Mesodermal cell (in vitro differentiated cells): ENCODE results near the gene ADAMTSL2.

Experiments used
- H3K27ac ChIP-seq: 2 replicates; pipeline ENCODE4 v1.7.0; 2013; ENCODE audit warnings: mild to moderate bottlenecking, low read depth, low read length, moderate library complexity; ENCODE audit not compliant: severe bottlenecking
- H3K36me3 ChIP-seq: 2 replicates; pipeline ENCODE4 v1.7.1; 2013; ENCODE audit warnings: mild to moderate bottlenecking, low read length, moderate library complexity; ENCODE audit not compliant: control insufficient read depth, insufficient read depth
- H3K4me1 ChIP-seq: one replicate; pipeline ENCODE4 v1.7.1; 2013; ENCODE audit warnings: mild to moderate bottlenecking, low read length; ENCODE audit not compliant: insufficient read depth, control insufficient read depth, poor library complexity, severe bottlenecking
- H3K4me3 ChIP-seq: 2 replicates; pipeline ENCODE4 v1.7.0; 2013; ENCODE audit warnings: low read length, control low read depth, mild to moderate bottlenecking; ENCODE audit not compliant: insufficient read depth, poor library complexity, severe bottlenecking; ENCODE audit errors: extremely low read depth
- H3K9me3 ChIP-seq: 2 replicates; pipeline ENCODE4 v1.7.1; 2013; ENCODE audit warnings: mild to moderate bottlenecking, low read length, moderate library complexity; ENCODE audit not compliant: control insufficient read depth
- WGBS, 2 experiments: methylation state at CpG; one replicate each; pipeline ENCODE4 v1.1.5; 2013; ENCODE audit warnings: missing lambda C conversion rate in 2 of 2; ENCODE audit not compliant: insufficient coverage in 2 of 2; 5-methylcytosine and 5-hydroxymethylcytosine counted together

ADAMTSL2 gene

DNA sequence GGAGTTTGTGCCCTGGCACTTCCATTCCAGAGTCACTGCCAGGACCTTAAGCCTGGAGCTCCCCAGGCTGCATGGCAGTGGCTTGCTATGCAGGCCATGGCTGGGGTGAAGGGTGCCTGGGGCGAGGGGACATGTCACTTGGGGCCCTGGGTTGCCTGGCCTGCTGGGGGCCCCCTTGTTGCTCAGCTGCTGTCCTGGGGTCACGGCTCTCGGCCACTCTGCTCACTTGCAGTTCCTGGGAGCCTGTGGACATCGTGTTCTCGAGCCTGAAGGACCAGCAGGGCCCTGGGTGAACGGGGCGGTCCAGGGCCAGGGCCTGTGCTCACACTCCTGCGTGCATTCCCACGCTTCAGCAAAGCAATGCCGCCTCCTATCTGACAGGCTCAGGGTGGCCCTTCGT lies 41.1 kb upstream of the ADAMTSL2 start:
- Histone ChIP-seq H3K36me3 (no peaks in the 10 kb centered on the region), H3K27ac (no peak overlapping the region), H3K9me3 (no peaks in the 10 kb centered on the region), H3K4me1 (peaks cover 17% of the 10 kb centered on the region), H3K4me3 (no peak overlapping the region)
- WGBS, 2 experiments: 92 to 93% methylated on average over 11 of the region's 11 CpGs

DNA sequence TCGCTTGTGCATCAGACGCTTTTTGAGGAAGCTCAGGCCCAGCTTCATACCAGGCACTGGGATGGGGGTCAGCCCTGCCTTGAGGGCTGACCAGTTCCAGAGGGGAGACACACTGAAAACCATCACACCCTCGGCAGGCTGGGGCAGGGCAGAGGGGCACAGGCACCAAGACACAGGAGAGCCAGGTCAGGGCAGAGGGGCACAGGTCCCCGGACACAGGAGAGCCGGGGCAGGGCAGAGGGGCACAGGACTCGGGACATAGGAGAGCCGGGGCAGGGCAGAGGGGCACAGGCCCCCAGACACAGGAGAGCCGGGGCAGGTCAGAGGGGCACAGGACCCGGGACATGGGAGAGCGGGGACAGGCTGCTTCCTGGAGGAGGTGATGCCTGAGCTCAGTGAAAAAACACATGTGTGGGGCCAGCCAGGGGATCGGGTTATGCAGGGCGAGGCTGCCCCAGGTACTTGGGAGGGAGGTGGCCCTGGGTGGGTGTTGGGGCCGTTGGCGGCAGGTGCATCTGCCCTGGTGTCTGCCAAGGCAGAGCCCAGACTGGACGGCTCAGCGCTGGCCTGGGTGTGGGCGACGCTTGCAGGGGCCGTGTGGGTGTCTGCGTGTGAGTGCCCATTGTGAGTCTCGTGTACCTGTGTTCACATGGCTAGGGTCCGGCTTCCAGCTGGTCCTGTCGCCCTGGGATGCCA lies 40.5 kb upstream of the ADAMTSL2 start:
- H3K27ac ChIP-seq: no peak overlapping the region
- no peaks in the 10 kb centered on the region for H3K9me3 ChIP-seq
- no peak overlapping the region for H3K4me3 ChIP-seq
- no peaks in the 10 kb centered on the region for H3K36me3 ChIP-seq
- peaks cover 13% of the 10 kb centered on the region for H3K4me1 ChIP-seq
- 94 to 98% methylated on average over 18 to 23 of the region's 23 CpGs for WGBS, 2 experiments

DNA sequence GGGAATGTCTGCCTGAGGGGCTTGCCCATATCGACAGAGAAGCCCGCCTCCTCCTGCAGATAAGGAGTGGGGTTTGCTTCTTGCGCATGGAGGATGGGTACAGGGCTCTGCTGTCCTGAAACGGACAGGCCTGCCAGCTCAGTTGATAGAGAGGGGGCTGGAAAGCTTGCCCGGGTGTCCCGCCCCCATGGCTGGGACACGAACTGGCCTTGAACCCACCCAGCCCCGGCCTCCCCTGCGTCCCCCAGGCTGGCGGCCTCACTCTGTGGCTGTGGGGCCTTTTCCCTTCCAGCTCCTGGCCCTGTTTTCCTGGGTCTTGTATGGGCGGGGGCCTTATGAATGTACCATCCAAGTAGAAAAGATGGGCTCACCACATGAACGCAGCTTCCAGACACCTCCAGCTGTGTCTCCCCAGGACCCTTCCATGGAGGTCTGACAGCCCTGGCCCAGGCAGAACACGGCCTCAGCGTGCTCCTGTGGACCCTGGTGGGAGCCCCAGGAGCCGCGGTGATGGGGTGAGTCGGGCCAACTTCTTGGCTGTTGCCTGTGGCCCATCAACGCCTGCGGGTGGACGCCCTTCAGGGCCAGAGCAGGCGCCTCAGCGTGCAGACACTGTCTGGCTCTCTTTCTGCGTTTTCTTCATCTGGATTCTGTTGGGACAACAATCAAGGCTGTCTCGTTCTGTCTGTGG lies 39.7 kb upstream of the ADAMTSL2 start:
- Histone ChIP-seq H3K27ac (no peak overlapping the region), H3K36me3 (no peaks in the 10 kb centered on the region), H3K4me1 (peaks cover 14% of the 10 kb centered on the region), H3K9me3 (no peaks in the 10 kb centered on the region), H3K4me3 (no peak overlapping the region)
- WGBS, 2 experiments: 93 to 96% methylated on average over 19 to 20 of the region's 24 CpGs

DNA sequence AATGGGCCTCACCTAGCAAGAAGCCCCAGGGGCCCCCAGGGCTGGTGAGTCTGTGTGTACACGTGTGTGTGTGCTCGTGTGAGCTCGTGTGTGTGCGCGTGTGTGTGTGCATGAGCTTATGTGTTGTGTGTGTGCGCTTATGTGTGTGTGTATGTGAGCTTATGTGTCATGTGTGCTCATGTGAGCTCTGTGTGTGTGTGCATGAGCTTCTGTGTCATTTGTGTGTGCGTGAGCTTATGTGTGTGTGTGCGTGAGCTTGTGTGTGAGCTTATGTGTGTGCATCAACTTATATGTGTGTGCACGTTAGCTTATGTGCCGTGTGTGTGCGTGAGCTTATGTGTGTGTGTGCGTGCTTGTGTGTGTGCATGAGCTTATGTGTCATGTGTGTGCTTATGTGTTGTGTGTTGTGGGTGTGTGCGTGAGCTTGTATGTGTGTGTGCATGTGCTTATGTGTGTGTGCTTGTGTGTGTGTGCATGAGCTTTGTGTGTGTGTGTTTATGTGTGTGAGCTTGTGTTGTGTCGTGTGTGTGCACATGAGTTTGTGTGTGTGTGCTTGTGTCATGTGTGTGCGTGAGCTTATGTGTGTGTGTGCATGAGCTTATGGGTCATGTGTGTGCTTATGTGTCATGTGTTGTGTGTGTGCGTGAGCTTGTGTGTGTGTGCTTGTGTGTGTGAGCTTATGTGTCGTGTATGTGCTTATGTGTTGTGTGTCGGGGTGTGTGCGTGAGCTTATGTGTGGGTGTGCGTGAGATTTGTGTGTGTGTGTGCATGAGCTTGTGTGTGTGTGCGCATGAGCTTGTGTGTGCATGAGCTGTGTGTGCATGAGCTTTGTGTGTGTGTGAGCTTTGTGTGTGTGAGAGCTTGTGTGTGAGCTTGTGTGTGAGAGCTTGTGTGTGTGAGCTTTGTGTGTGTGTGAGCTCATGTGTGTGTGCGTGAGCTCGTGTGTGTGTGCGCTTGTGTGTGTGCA lies 38.9 kb upstream of the ADAMTSL2 start:
- Histone ChIP-seq H3K4me3 (no peak overlapping the region), H3K27ac (no peak overlapping the region), H3K4me1 (peaks cover 16% of the 10 kb centered on the region), H3K9me3 (no peaks in the 10 kb centered on the region), H3K36me3 (no peaks in the 10 kb centered on the region)
- 87 to 92% methylated on average over 15 to 24 of the region's 24 CpGs for WGBS, 2 experiments

DNA sequence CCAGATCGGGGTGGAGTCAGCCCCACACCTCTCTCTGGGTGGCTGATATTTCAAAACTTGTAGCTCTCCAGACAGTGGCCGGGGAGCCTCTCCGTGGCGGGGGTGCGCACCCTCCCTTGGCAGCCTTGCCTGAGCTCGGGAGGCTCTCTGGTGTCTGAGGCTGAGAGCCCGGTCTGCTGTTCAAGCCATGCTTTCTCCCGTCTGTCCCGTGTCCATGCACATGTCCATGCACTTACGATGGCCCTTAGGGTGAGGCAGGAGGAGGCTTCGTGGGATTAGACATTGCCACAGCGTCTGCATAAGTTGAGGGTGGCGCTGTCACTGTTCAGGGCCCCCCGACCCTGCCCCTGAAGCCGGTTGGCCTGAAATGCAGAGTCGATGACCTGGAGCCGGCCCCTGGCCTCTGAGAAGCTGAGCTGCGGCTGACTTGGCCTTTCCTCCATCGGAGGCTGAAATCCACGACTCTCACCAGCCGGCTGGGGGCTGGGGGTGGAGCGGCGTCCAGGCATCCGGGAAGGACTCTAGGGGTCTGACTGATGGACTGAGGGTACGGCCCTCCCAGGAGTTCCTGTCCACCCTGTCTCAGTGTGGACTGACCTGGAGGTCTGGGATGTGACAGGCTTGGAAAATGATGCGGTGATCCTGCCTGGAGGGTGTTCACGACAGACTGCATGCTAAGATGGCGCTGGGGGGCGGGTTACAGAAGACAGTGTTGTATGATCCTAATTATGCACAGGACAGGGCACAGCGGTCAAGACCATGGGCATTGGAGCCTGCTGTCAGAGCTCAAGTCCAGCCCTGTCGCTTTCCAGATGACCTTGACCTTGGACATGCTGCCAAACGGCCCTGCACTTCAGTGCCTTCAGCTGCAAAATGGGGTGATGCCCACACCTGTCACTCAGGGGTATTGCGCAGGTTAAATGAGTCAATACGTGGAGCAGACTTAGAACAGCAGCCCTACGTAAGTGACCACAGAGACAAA lies 37.4 kb upstream of the ADAMTSL2 start:
- Histone ChIP-seq H3K4me1 (peaks cover 14% of the 10 kb centered on the region), H3K4me3 (no peak overlapping the region), H3K9me3 (peaks cover 10% of the 10 kb centered on the region), H3K36me3 (no peaks in the 10 kb centered on the region), H3K27ac (no peak overlapping the region)
- 89 to 91% methylated on average over 31 to 35 of the region's 35 CpGs for WGBS, 2 experiments

DNA sequence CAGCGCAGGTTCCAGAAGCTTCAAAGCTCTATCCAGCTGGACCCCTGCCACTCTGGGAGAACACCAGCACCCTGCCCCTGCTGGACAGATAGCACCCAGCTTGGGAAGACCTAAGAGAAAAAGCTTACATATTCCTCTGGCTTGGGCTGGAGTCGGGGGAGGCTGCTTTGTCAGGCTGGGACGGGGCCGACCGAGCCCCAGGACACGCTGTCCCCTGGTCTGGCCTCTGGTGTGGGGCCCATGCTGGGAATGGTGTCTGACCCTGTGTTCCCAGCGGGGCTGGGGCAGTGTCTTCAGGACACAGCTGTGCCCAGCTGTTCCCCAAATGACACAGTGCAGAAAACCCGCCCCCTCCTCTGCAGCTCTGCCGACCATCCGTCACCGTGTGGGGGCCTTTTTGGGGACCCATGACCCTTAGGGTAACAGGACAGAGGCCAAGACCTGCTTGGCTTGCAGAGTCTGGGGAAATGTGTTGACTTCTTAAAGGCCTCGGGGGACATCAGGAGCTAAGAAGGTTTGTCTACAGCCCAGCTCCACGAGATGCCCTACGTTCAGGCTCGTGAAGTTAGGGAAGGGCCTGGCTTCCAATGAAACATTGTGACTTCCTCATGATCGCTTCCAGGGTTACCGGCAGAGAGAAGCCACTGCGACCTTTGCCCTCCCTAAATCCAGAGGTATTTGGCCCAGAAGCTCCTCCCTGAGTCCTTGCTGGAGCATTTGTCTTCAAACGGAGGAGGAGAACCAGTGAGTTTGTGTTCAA lies 35.2 kb upstream of the ADAMTSL2 start:
- Histone ChIP-seq H3K36me3 (no peaks in the 10 kb centered on the region), H3K4me1 (peaks cover 5% of the 10 kb centered on the region), H3K9me3 (peaks cover 15% of the 10 kb centered on the region), H3K27ac (no peak overlapping the region), H3K4me3 (no peak overlapping the region)
- 90% methylated on average over 19 of the region's 19 CpGs for WGBS, 2 experiments

DNA sequence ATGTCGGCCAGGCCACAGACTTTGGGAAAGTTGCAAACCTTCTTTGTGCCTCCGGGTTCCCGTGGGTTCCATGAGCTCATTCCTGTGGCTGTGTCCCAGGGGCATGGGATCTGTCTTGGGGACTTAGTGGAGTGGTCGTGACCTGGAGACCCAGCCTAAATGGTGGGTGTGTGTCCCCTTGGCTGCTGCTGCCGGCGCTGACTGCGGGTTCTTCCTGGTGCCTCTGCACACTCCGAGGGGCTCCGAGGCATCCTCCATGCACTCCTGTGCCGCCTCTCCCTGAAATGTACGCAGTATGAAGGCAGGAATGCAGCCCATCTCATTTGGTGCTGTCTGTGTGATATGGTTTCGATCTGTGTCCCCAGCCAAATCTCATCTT lies 34.6 kb upstream of the ADAMTSL2 start:
- peaks cover 5% of the 10 kb centered on the region for H3K4me1 ChIP-seq
- peaks cover 15% of the 10 kb centered on the region for H3K9me3 ChIP-seq
- 93 to 94% methylated on average over 9 to 12 of the region's 12 CpGs for WGBS, 2 experiments
- H3K36me3 ChIP-seq: no peaks in the 10 kb centered on the region
- H3K4me3 ChIP-seq: no peak overlapping the region
- no peak overlapping the region for H3K27ac ChIP-seq

DNA sequence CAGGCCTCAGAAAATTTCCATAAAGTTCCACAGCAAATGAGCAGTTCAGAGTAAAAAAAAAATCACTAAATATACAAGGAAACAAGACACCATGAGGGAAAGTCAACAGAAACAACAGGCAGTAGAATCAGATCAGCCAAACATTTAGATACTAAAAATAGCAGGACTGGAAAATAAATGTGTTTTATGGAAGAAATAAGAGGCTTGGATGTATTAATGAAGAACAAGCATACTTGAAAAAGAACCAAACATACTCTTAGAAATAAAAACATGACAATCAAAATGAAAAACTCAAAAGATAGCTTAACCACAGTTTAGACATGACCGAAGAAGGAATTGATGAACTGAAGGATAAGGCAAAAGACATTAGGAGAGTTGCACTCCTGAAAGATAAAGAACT lies 32.4 kb upstream of the ADAMTSL2 start:
- H3K9me3 ChIP-seq: peaks cover 15% of the 10 kb centered on the region
- no peak overlapping the region for H3K27ac ChIP-seq
- 100% methylated on average over 1 of the region's 1 CpG for WGBS, 2 experiments
- no peak overlapping the region for H3K4me3 ChIP-seq
- H3K4me1 ChIP-seq: peaks cover 10% of the 10 kb centered on the region
- H3K36me3 ChIP-seq: no peaks in the 10 kb centered on the region

DNA sequence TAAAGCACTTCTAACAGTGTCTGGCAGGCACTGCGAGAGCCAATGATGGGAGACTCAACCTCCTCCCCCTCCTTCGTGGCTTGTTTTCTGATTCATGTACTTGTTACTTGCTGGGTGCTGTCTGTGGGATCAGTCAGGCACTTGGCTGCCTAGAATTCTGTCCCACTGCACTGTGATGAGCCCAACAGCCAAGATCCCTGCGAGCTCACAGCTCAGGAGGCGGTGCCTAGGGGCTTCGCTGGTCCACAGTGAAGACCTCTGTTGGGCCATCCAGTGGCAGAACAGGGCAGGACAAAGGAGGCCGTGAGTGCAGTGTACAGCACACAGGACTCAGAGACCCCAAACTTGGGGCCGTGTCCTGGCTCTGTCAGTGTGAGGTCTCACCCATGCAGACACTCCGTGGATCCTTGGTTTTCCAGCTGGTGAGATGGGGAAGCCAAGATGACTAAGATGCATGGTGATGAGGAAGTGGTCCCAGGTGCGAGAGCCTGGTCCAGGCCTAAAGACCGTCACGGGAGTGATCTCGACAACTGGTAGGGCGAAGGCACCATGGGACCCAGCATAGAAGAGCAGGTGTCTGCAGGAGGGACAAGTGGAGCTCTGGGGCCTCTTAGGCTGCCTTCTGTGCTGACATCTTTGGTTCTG lies 29.2 kb upstream of the ADAMTSL2 start:
- Histone ChIP-seq H3K9me3 (peaks cover 15% of the 10 kb centered on the region), H3K27ac (no peak overlapping the region), H3K4me3 (no peak overlapping the region), H3K36me3 (no peaks in the 10 kb centered on the region), H3K4me1 (peaks cover 24% of the 10 kb centered on the region)
- 96 to 98% methylated on average over 11 to 13 of the region's 13 CpGs for WGBS, 2 experiments
